Uterus (tissue), 4 donors: Measurements from ENCODE around the gene GOLGA5. TPM values are rescaled to one million over a fixed set of nuclear protein-coding genes. Genes with fewer than 3 reads are reported as not detected.
"Not testable (repeated sequence)": the region's sequence is repeated elsewhere in the genome, so short reads cannot be mapped to it uniquely, and the experiment has no call there.

Source experiments
- DNase-seq, 2 donors: peaks; one replicate each; pipeline ENCODE4 v3.0.0-alpha.2; 2019 to 2020
- H3K27ac ChIP-seq, 2 donors: fragments of 200-600 bp; sonication (generic); 1 replicate in 1 of 2; 2 replicates in 1 of 2; pipeline ENCODE4 v1.5.1; 2016 to 2018
- H3K27me3 ChIP-seq, 2 donors: fragments of 200-600 bp; sonication (generic); one replicate each; pipeline ENCODE4 v1.5.1; 2018 to 2019; ENCODE audit warnings: control low read depth in 1 of 2
- H3K36me3 ChIP-seq, 2 donors: fragments of 200-600 bp; sonication (generic); one replicate each; pipeline ENCODE4 v1.5.1; 2019; ENCODE audit warnings: control low read depth in 1 of 2
- H3K4me1 ChIP-seq, 2 donors: fragments of 200-600 bp; sonication (generic); one replicate each; pipeline ENCODE4 v1.5.1; 2018 to 2019; ENCODE audit warnings: control low read depth in 1 of 2
- H3K4me3 ChIP-seq, 2 donors: fragments of 200-600 bp; sonication (generic); 1 replicate in 1 of 2; 2 replicates in 1 of 2; pipeline ENCODE4 v1.5.1; 2018 to 2019; ENCODE audit warnings: mild to moderate bottlenecking in 1 of 2
- H3K9me3 ChIP-seq, 2 donors: fragments of 200-600 bp; sonication (generic); one replicate each; pipeline ENCODE4 v1.5.1; 2019; ENCODE audit warnings: control low read depth in 1 of 2
- CTCF ChIP-seq, 4 experiments: fragments of 200-600 bp in 2 of 4; fragments of 450-650 bp in 2 of 4; sonication (generic) in 2 of 4; IDR thresholded peaks; one replicate each; pipeline ENCODE4 v1.5.1; 2016 to 2019; ENCODE audit warnings: antibody characterized with exemption in 4 of 4, mild to moderate bottlenecking in 2 of 4, moderate library complexity in 1 of 4
- POLR2A ChIP-seq, 2 donors: fragments of 450-650 bp; IDR thresholded peaks; one replicate each; pipeline ENCODE4 v1.6.1; 2016; ENCODE audit warnings: antibody characterized with exemption in 2 of 2, mild to moderate bottlenecking in 1 of 2, moderate library complexity in 1 of 2
- intact Hi-C: fragments of 100-400 bp; cut with DNase I; formaldehyde crosslinking; loops from one replicate; pipeline ENCODE4 v1.15.1; 2023; ENCODE audit warnings: low total_unique reads
- total RNA-seq, 4 donors: library from RNA; depleted of rRNA in 3 of 4; stranded (reverse); fragments of >200 nt in 3 of 4; gene quantifications; one replicate each; pipeline versions ENCODE4 v1.1.0 to v1.2.4, GENCODE V29; 2014 to 2023
- donor health status: DM: yes; HTN: yes; CAD: no.

The GOLGA5 gene
- total RNA-seq, 4 donors from 2014 or later, result 30.3 to 63.0 (median 46.6) TPM

GRCh38 chr14:92756446-92756845 lies 37.7 kb upstream of the GOLGA5 start:
- no peaks in the 10 kb centered on the region for H3K36me3 ChIP-seq
- H3K9me3 ChIP-seq, result no peaks in the 10 kb centered on the region
- no peak overlapping the region for H3K4me3 ChIP-seq
- no peaks in the 10 kb centered on the region for H3K4me1 ChIP-seq
- no peaks in the 10 kb centered on the region for H3K27me3 ChIP-seq
- no peak for DNase-seq
- no peak for TF ChIP-seq CTCF (IDR thresholded peaks at IDR 0.05)
- no peak for TF ChIP-seq POLR2A (IDR thresholded peaks at IDR 0.05)
- intact Hi-C loops, result no loop called here
- H3K27ac ChIP-seq, result no peak overlapping the region

- TF ChIP-seq CTCF (IDR thresholded peaks at IDR 0.05), result no peak
- Histone ChIP-seq H3K27me3 (no peaks in the 10 kb centered on the region), H3K4me1 (no peaks in the 10 kb centered on the region), H3K27ac (no peak overlapping the region), H3K4me3 (no peak overlapping the region), H3K9me3 (no peaks in the 10 kb centered on the region), H3K36me3 (no peaks in the 10 kb centered on the region)
- intact Hi-C loops, result no loop called here
- no peak for DNase-seq
Observed at GRCh38 chr14:92759300-92759678, 34.8 kb upstream of the GOLGA5 start.

- H3K27me3 ChIP-seq, result no peaks in the 10 kb centered on the region
- H3K4me1 ChIP-seq, result no peaks in the 10 kb centered on the region
- DNase-seq, result no peak
- H3K36me3 ChIP-seq, result no peaks in the 10 kb centered on the region
- intact Hi-C loops, result no loop called here
- H3K27ac ChIP-seq, result no peak overlapping the region
- H3K9me3 ChIP-seq, result no peaks in the 10 kb centered on the region
- H3K4me3 ChIP-seq, result no peak overlapping the region
- TF ChIP-seq POLR2A (IDR thresholded peaks at IDR 0.05) (no peak), CTCF (IDR thresholded peaks at IDR 0.05) (no peak)
Observed at GRCh38 chr14:92759679-92760523, 34.2 kb upstream of the GOLGA5 start.

GRCh38 chr14:92760524-92760805 lies 33.6 kb upstream of the GOLGA5 start:
- Histone ChIP-seq H3K27me3 (no peaks in the 10 kb centered on the region), H3K9me3 (no peaks in the 10 kb centered on the region), H3K4me3 (no peak overlapping the region), H3K4me1 (no peaks in the 10 kb centered on the region), H3K36me3 (no peaks in the 10 kb centered on the region), H3K27ac (no peak overlapping the region)
- DNase-seq, result no peak
- intact Hi-C loops, result no loop called here
- TF ChIP-seq POLR2A (IDR thresholded peaks at IDR 0.05), result no peak
- no peak for TF ChIP-seq CTCF (IDR thresholded peaks at IDR 0.05)

GRCh38 chr14:92763666-92764631 lies 30.2 kb upstream of the GOLGA5 start:
- H3K4me1 ChIP-seq, H3K36me3 ChIP-seq, DNase-seq, H3K4me3 ChIP-seq, H3K9me3 ChIP-seq, H3K27me3 ChIP-seq, intact Hi-C loops, H3K27ac ChIP-seq: not testable (repeated sequence)

GRCh38 chr14:92768236-92768635 lies 25.9 kb upstream of the GOLGA5 start:
- H3K9me3 ChIP-seq, H3K27ac ChIP-seq, intact Hi-C loops, H3K36me3 ChIP-seq, H3K27me3 ChIP-seq, DNase-seq, H3K4me1 ChIP-seq, H3K4me3 ChIP-seq: not testable (repeated sequence)
